ENCODE data around the gene SP6. TPM values are rescaled to one million over a fixed set of nuclear protein-coding genes. Genes with fewer than 3 reads are reported as not detected.

The SP6 gene
- total RNA-seq (2022; extraction: Qiagen RNA extraction; ENCODE audit: low read depth): 3.4 to 4.4 TPM (median 4.1 TPM) in 5 replicates

DNA sequence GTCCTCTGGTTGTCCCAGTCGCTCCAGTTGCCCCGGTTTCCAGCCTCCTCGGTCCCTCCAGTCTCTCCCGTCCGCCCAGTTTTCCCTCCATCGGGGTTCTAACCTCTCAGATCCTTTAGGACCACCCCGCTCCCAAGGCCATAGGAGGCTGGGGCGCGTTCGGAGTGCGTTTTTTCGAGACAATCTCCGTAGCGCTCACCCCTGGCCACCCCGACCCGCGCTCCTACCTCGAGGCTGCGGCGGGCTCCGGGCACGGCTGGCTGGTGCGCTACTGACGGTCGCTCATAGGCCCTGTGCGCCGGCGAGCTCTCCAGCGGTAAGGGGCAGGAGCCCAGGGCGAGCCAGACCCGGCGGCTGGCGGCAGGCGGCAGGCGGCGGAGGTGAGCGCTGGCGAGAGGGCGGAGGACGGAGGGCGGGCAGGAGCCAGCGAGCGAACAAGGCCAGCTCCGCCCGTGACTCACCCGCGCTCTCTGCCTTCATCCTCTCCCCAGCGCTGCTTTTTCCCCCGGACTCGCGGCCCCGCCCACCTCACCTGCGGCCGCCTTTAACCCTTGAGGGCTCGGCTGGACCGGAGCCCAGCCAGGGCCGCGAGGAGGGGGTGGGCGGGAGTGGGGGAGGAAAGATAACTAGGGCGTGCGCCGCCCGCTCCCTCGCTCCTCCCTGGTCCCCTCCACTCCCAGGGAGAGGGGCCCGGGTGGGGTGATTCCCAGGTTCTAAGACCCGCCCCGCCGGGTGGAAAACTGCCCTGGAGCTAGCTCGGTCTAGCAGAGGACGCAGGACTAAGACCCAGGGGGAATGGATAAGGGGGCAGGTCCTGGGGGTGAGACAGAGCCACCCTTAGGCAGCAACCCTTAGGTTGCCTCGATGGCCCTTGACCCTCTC is at the start of gene SP6:
Gene SP6, minus strand, starts transcription at position 472 of the 882 bp plus-strand sequence. CDS start 2,734 bp downstream, outside the sequence.

DNA sequence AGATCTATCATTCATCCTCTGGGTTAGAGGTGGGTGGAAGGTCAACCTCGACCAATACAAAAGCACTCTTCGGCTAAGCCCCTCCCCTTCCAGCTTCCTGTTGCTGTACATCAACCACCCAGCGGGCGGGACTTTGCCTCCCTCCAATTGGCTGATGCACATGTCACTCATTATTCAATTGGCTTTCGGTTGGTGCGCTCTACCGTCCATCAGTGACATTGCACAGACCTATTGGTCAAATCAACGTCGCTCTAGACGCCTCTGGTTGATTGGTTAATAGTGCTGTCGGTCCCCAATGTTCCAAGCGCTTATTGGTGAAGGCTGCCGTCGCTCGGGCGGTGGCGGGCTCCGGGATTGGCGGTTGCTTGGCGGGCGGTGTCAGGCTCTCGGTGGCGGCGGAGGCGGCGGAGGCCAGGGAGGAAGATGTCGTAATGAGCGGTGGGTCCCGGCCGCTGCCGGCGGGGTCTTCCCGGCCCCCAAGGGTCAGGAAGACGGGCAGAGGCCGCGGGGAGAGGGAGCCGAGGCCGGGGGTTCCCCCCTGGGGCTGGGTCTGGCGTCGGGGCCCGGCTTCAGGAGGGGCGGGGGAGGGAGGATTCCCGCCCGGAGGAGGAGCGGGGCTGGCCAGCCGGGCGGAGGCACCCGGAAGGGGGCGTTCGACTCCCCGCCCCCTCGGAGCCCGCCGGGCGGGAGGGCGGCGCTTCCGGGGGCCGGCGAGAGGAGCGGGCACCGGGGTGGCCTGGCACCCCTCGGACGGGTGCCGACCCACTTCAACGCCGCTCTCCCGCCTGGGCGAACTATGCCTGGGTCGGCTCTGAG is 45.1 kb upstream of the SP6 start, which contains the start of gene SP2:
Gene SP2, plus strand, starts transcription at position 381 of the 816 bp plus-strand sequence. Its CDS starts 51 bp downstream, at position 432.

DNA sequence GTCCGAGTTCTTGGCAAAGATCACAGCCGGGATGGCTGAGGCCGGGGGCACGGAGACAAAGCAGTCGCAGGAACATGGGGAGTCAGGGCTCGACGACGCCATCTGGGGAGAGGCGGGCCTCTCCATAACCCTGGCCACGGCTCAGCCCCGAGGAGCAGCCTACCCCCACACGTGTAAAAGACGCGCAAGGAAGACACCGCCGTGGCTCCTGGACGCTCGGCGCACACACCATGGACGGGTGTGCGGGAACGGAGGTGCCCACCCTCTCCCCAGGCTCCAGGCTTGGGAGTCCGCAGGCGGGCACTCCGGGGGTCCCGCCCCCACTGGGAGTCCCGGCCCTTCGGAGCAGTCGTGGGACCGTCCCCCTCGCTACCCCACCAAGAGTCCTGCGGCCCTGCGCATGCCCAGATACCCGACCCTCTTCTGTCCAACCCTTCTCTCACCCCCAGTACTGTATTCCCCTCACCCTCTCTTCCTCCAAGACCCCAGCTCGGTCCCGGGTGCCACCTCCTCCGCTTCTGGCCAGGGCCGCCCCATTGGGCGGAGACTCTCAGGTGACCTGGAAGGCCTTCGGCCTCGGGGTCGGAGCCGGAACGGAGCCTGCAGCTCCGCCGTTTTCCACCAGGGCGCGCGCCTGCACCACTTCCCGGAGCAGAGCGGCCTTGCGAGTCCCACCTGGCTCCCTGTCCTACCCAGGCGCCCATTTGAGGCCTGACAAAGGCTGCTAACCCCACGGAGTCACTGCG is 10.0 kb downstream of the SP6 start, which contains the start of gene SCRN2:
Gene SCRN2, minus strand, starts transcription at position 532 of the 746 bp plus-strand sequence. Its CDS starts 430 bp downstream, at position 102.

DNA sequence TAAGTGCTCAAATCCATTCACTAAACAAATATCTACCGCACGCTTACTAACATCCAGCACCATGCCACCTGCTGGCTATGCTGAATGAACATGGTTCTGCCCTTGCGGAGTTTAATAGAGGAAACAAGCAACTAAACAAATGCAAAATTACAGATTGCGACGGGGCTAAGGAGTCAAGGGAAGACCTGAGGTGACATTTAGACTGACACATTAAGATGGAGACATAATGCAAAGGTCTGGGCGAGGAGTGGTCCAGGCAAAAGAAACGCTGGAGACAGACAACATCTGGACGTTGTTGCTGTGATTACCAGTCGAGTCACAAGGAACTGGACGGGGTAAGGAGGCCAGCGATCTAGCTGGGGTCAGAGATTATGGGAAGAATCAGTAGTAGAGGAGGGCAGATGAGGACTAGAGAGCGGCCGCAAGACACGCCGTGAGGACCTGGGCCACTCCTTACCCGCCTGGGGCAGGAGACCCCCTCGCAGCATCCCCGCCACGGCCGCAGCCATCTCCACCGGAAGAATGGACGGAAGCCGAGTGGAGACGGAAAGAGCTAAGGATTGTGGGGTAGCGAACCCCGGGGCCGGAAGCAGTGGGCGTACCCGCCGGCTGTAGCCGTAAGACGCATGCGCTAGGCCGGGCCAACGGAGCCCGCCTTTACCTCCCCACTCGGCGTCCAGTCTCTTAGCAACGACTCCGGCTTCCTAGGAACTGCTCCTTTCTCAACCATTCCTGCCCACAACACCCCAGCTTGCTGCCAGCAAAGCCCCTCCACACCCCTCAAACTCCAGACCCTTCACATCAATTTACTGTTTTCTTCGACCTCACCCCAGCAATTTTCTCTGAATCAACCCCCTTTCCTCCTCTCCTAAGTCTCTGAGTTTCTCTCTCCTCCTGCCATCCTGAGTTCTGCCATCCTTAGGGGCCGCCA is 19.7 kb downstream of the SP6 start, which contains the start of the genes LRRC46 and MRPL10:
Gene LRRC46, plus strand, starts transcription at position 668 of the 931 bp plus-strand sequence. CDS start 320 bp downstream, outside the sequence.
Gene MRPL10, minus strand, starts transcription at position 539 of the 931 bp plus-strand sequence. Its CDS starts 30 bp downstream, at position 509.

DNA sequence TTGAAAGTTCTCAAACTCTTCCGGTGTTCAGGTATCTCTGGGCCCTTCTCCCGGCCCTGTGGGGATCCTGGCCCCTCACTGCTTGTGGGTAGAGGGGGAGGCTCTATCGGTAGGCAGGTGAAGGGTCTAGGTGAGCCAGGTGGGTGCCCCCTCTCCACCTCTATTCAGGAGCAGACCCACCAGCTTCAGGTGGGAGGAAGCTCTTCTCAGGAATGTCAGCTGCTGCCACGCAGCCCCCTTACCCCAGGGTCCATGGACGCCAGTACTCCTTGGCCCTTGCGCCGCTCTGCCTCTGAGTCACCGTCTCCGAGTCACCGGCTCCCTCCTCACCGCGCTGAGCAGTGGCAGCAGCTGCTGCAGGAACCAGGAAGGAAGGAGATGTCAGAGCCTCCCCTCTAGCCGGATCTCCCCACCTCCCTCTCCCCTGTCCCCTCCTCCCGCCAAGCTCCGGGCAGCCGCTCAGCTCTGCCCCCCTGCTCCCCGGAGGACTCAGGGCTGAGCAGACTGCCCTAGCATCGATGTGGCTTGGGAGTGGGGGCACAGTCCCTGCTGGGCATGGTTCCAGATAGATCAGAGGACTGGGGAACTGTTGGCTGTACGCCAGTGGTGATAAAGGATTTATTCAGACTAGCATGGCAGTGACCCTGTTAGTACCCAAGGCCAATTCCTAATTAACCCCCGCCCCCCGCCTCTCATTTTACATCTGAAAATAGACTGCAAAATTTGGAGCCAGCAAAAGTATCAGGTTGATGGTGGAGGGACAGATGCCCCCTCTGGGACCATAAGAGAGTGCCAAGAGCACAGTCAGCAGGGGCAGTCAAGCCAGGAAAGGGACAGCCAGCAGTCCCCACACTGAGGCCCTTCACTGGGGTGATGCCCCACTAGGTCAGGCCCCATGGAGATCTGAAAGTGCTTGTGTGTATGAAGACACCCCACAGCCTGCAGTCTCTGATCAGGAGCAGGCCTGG is 29.3 kb downstream of the SP6 start, which contains the start of gene OSBPL7:
Gene OSBPL7, minus strand, starts transcription at position 371 of the 968 bp plus-strand sequence. CDS start 1,516 bp downstream, outside the sequence.

Other genes with a start within 250 kb of the SP6 start
- gene KPNB1, start 201.2 kb downstream of the SP6 start, total RNA-seq (2022; extraction: Qiagen RNA extraction; ENCODE audit: low read depth): 302 to 358 TPM (median 327 TPM) in 5 replicates
- 5.1 to 6.1 TPM (median 5.4 TPM) in 5 replicates for gene TBKBP1, start 157.0 kb downstream of the SP6 start, total RNA-seq (2022; extraction: Qiagen RNA extraction; ENCODE audit: low read depth)
- 0.06 to 0.19 TPM (median 0.10 TPM) in 5 replicates for gene TBX21, start 117.9 kb downstream of the SP6 start, total RNA-seq (2022; extraction: Qiagen RNA extraction; ENCODE audit: low read depth)
- gene OSBPL7, start 29.4 kb downstream of the SP6 start, total RNA-seq (2022; extraction: Qiagen RNA extraction; ENCODE audit: low read depth): 11.2 to 18.1 TPM (median 16.4 TPM) in 5 replicates
- 86.7 to 114 TPM (median 88.3 TPM) in 5 replicates for gene MRPL10, start 19.6 kb downstream of the SP6 start, total RNA-seq (2022; extraction: Qiagen RNA extraction; ENCODE audit: low read depth)
- gene LRRC46, start 19.5 kb downstream of the SP6 start, total RNA-seq (2022; extraction: Qiagen RNA extraction; ENCODE audit: low read depth): 2.6 to 4.3 TPM (median 3.0 TPM) in 5 replicates
- 31.4 to 41.3 TPM (median 39.2 TPM) in 5 replicates for gene SCRN2, start 9.9 kb downstream of the SP6 start, total RNA-seq (2022; extraction: Qiagen RNA extraction; ENCODE audit: low read depth)
- gene SP2, start 45.1 kb upstream of the SP6 start, total RNA-seq (2022; extraction: Qiagen RNA extraction; ENCODE audit: low read depth): 16.1 to 19.0 TPM (median 17.7 TPM) in 5 replicates
- gene PNPO, start 90.4 kb upstream of the SP6 start, total RNA-seq (2022; extraction: Qiagen RNA extraction; ENCODE audit: low read depth): 20.8 to 24.7 TPM (median 24.1 TPM) in 5 replicates
- 0.81 to 1.1 TPM (median 0.92 TPM) in 5 replicates for gene PRR15L, start 106.7 kb upstream of the SP6 start, total RNA-seq (2022; extraction: Qiagen RNA extraction; ENCODE audit: low read depth)
- 99.2 to 115 TPM (median 111 TPM) in 5 replicates for gene CDK5RAP3, start 120.0 kb upstream of the SP6 start, total RNA-seq (2022; extraction: Qiagen RNA extraction; ENCODE audit: low read depth)
- 13.9 to 19.5 TPM (median 17.4 TPM) in 5 replicates for gene COPZ2, start 186.6 kb upstream of the SP6 start, total RNA-seq (2022; extraction: Qiagen RNA extraction; ENCODE audit: low read depth)
- gene NFE2L1, start 197.2 kb upstream of the SP6 start, total RNA-seq (2022; extraction: Qiagen RNA extraction; ENCODE audit: low read depth): 102 to 120 TPM (median 114 TPM) in 5 replicates

Data from A549 treated with GW870086 at 1 μM for 4 hours (cell line).